HepG2 (cell line): ENCODE data around the gene SIGLEC1. TPM values are rescaled to one million over a fixed set of nuclear protein-coding genes. Genes with fewer than 3 reads are reported as not detected.

Experiments
- HNRNPL ChIP-seq: fragments of 200-400 bp; formaldehyde crosslinking; IDR thresholded peaks from 2 replicates; pipeline ENCODE4 v1.6.1; 2017; ENCODE audit warnings: mild to moderate bottlenecking, low read depth, low read length
- HNRNPLL ChIP-seq: fragments of 200-400 bp; formaldehyde crosslinking; IDR thresholded peaks from 2 replicates; pipeline ENCODE4 v1.6.1; 2017; ENCODE audit warnings: mild to moderate bottlenecking, low read depth, low read length; ENCODE audit not compliant: poor library complexity, severe bottlenecking
- IRF9 ChIP-seq: sonication (generic); formaldehyde crosslinking; IDR thresholded peaks from 2 replicates; pipeline ENCODE4 v1.8.0; 2022; ENCODE audit warnings: missing genetic modification reagents, mild to moderate bottlenecking, borderline replicate concordance
- RBFOX2 ChIP-seq: fragments of 200-400 bp; formaldehyde crosslinking; IDR thresholded peaks from 2 replicates; pipeline ENCODE4 v1.6.1; 2017; ENCODE audit warnings: low read depth, mild to moderate bottlenecking, low read length
- SALL1 ChIP-seq: sonication (generic); formaldehyde crosslinking; IDR thresholded peaks from 2 replicates; pipeline ENCODE4 v1.8.0; 2022; ENCODE audit warnings: mild to moderate bottlenecking, missing genetic modification reagents
- ZBTB40 ChIP-seq, 2 experiments: fragments of 450-650 bp in 1 of 2; sonication (generic) in 1 of 2; formaldehyde crosslinking in 1 of 2; IDR thresholded peaks; 2 replicates each; pipeline versions ENCODE4 v1.6.1 to v1.8.0; 2016 to 2022; ENCODE audit warnings: antibody characterized with exemption in 1 of 2, mild to moderate bottlenecking in 1 of 2, missing genetic modification reagents in 1 of 2
- ZNF558 ChIP-seq: sonication (generic); formaldehyde crosslinking; IDR thresholded peaks from 2 replicates; pipeline ENCODE4 v1.9.0; 2022; ENCODE audit warnings: mild to moderate bottlenecking, missing genetic modification reagents, borderline replicate concordance
- ZNF567 ChIP-seq: sonication (generic); formaldehyde crosslinking; IDR thresholded peaks from 2 replicates; pipeline ENCODE4 v1.8.1; 2023; ENCODE audit warnings: mild to moderate bottlenecking, missing genetic modification reagents, borderline replicate concordance
- polyA plus RNA-seq, 8 experiments: library from polyadenylated mRNA; depleted of rRNA in 3 of 8; stranded (reverse) in 7 of 8; unstranded in 1 of 8; fragments of >200 nt; fragmentation: Illumina TruSeq in 4 of 8; extraction: Trizol in 4 of 8; gene quantifications; 2 replicates each; pipeline versions ENCODE4 v1.2.1 to v1.2.3, GENCODE V29; 2011 to 2016; ENCODE audit warnings: low read depth in 4 of 8, missing spikeins in 1 of 8, mixed read lengths in 1 of 8; ENCODE audit not compliant: insufficient read depth in 1 of 8
- total RNA-seq, 5 experiments: library from RNA; depleted of rRNA; stranded (reverse); fragments of >200 nt; fragmentation: Illumina TruSeq; extraction: Trizol; gene quantifications; 2 replicates each; pipeline ENCODE4 v1.2.3, GENCODE V29; 2016; ENCODE audit warnings: low read depth in 1 of 5

Gene SIGLEC1
- total and polyA plus RNA-seq, 2 of the 13 experiments (the other 11 are each of a cell fraction or from before 2014, with no cell fraction given), result 0.01 TPM; not detected in 1

- TF ChIP-seq IRF9 (CRISPR knock-in tag) (peak; percentile 43; the same call in 1 of the 2 replicates), HNRNPL (0 out of 2 replicates have a peak, but pooled peaks have one; percentile 35), RBFOX2 (no peak), ZBTB40 (IDR thresholded peaks at IDR 0.05) (no peak), ZBTB40 (CRISPR knock-in tag; IDR thresholded peaks at IDR 0.05) (peak; percentile 28; the same call in 1 of the 2 replicates), HNRNPLL (peak; percentile 16), SALL1 (CRISPR knock-in tag) (peak; percentile 11; the same call in 1 of the 2 replicates), ZNF558 (no peak), ZNF567 (CRISPR knock-in tag) (no peak)
- TF ChIP-seq, all 625 proteins: peak for 9
Observed at GRCh38 chr20:3740615-3741301, 28.4 kb upstream of the SIGLEC1 start (continued).
